Measurements from ENCODE around the gene QRFP. TPM values are rescaled to one million over a fixed set of nuclear protein-coding genes. Genes with fewer than 3 reads are reported as not detected.

The QRFP gene
- total and polyA plus RNA-seq, 2 of the 8 experiments (the other 6 are each of a cell fraction or from before 2014, with no cell fraction given): not detected

- TF ChIP-seq SIN3A (conservative IDR thresholded peaks at IDR 0.05 in 1 of 2, IDR thresholded peaks at IDR 0.05 in 1 of 2; ENCODE audit: low read depth in 1 of 2, low read length in 2 of 2) (no peak), RBBP5 (IDR thresholded peaks at IDR 0.05; ENCODE audit: borderline replicate concordance, low read depth, low read length) (no peak), TBP (IDR thresholded peaks at IDR 0.05; ENCODE audit: low read depth, low read length) (no peak)
Observed at GRCh38 chr9:130918826-130919558, 22.4 kb upstream of the QRFP start (continued).

Data from H1 (cell line).